GM23248 (cell line): ENCODE data around the gene DYNLT1.

ENCODE experiments used
- EZH2 ChIP-seq: fragments of 200-600 bp; sonication (generic); IDR thresholded peaks from 2 replicates; pipeline ENCODE4 v1.6.1; 2018; ENCODE audit warnings: antibody characterized with exemption, mild to moderate bottlenecking; ENCODE audit not compliant: insufficient read depth, poor library complexity, severe bottlenecking
- EZH2phosphoT487 ChIP-seq: fragments of 200-600 bp; sonication (generic); IDR thresholded peaks from 2 replicates; pipeline ENCODE4 v1.6.1; 2018; ENCODE audit warnings: antibody characterized with exemption, moderate library complexity, mild to moderate bottlenecking, low read depth; ENCODE audit not compliant: insufficient read depth

- no peak for TF ChIP-seq EZH2
- TF ChIP-seq EZH2phosphoT487, result no peak
Observed at GRCh38 chr6:158680481-158680880, 35.9 kb upstream of the DYNLT1 start.
